GM12864 (cell line): Measurements from ENCODE around the gene TSPO2.

Source experiments
- DNase-seq: peaks from one replicate; pipeline ENCODE4 v3.0.0-alpha.2; 2011; ENCODE audit warnings: low read depth
- H3K4me3 ChIP-seq: 2 replicates; pipeline ENCODE4 v1.5.1; 2011; ENCODE audit warnings: mild to moderate bottlenecking, low read depth, low read length, control low read depth
- TF ChIP-seq, protein P1 (sequence below): IDR thresholded peaks from 2 replicates; pipeline ENCODE4 v1.5.1; 2011; ENCODE audit warnings: low read depth, mild to moderate bottlenecking, moderate library complexity, low read length, control low read depth, inconsistent platforms; ENCODE audit errors: missing control alignments

The TSPO2 gene

GRCh38 chr6:41025966-41026530 lies 16.2 kb upstream of the TSPO2 start:
- no peak overlapping the region for H3K4me3 ChIP-seq
- TF ChIP-seq, protein P1, sequence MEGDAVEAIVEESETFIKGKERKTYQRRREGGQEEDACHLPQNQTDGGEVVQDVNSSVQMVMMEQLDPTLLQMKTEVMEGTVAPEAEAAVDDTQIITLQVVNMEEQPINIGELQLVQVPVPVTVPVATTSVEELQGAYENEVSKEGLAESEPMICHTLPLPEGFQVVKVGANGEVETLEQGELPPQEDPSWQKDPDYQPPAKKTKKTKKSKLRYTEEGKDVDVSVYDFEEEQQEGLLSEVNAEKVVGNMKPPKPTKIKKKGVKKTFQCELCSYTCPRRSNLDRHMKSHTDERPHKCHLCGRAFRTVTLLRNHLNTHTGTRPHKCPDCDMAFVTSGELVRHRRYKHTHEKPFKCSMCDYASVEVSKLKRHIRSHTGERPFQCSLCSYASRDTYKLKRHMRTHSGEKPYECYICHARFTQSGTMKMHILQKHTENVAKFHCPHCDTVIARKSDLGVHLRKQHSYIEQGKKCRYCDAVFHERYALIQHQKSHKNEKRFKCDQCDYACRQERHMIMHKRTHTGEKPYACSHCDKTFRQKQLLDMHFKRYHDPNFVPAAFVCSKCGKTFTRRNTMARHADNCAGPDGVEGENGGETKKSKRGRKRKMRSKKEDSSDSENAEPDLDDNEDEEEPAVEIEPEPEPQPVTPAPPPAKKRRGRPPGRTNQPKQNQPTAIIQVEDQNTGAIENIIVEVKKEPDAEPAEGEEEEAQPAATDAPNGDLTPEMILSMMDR, result no peak
- DNase-seq, result no peak

DNA sequence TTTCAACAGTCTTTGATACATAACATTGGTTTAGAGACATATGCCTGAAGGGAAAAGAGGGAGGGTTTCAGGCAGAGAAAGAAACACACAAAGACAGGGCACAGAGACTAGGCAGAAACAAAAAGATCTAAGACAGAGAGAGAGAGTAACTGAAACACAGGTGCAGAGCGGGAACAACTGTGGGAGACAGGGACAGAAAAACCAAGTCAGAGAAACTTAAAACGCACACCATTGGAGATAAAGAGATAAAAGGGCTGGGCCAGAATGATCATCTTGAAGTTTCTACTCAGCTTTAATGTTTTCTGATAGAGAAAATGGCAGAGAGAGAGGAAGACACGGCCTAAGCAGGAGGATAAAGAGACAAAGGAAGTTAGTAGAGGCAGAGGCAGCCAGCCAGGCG lies 15.0 kb upstream of the TSPO2 start:
- DNase-seq, result no peak
- no peak overlapping the region for H3K4me3 ChIP-seq
- TF ChIP-seq, protein P1, result no peak

DNA sequence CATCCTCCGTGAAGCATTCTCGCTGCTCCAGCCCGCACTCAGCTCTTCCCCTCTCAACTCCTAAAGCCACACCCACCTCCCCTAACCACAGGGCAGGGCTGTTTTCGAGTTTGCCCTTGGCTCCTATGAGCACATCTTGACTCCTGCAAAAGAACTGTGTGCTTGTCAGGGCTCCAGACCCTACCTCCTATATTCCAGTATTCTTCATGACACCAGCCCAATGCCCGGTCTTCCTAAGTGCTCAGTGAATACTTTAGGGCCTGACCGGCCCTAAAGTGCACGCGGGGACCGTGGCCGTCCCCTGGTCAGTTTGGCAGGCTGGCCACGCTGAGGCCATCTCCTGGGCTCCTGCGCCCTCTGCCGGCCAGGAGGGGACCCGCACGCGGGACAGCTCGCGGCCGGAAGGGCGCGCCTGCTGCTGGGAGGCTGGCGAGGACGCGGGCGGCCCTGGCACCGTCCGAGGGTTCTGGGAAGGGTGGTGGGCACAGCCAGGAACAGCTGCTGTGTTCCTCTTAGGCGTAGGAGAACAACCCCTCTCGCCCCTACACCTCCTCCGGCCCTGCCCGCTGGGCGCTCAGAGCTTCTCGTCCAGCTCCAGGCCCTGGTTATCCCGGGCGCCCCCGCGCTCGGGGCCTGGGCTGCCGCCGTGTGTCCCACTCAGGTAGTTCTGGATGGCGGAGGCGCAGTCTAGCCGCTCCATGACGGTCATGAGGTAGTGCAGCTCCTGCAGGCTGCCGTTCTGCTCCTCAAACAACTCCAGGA lies 14.3 kb upstream of the TSPO2 start:
- TF ChIP-seq, protein P1, result peak; percentile 97
- no peak for DNase-seq
- peak overlapping the region; percentile 48 for H3K4me3 ChIP-seq

- TF ChIP-seq, protein P1, result no peak
- no peak for DNase-seq
- peak overlapping the region; percentile 48 for H3K4me3 ChIP-seq
Measured at GRCh38 chr6:41028561-41029412, 13.5 kb upstream of the TSPO2 start.

DNA sequence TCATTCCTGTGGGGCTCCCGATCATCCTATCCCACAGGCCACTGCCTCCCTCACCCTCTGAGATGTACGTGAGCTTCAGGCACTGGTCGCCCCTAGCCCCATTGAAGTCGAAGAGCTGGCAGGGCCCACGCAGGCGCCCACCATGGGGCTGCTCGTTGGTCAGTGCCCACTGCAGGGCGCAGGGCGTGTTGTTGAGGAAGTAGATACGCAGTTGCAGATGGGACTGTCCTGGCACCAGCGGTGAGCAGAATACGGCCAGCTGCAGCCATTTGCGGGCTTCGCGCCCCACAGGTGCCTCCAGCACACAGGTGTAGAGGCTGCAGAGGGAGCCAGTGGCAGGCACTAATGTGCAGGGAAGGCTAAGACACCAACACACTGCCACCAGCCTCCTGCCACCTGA lies 9.4 kb upstream of the TSPO2 start:
- DNase-seq, result no peak
- H3K4me3 ChIP-seq, result no peak overlapping the region
- TF ChIP-seq, protein P1, result no peak

GRCh38 chr6:41033776-41034175 lies 8.5 kb upstream of the TSPO2 start:
- TF ChIP-seq, protein P1, result no peak
- DNase-seq, result no peak
- no peak overlapping the region for H3K4me3 ChIP-seq
